ENCODE data around the gene PRKAR1B. TPM values are rescaled to one million over a fixed set of nuclear protein-coding genes. Genes with fewer than 3 reads are reported as not detected.

PRKAR1B gene
- total RNA-seq, 2 donors from 2014 or later, result 15.6 to 18.4 TPM

DNA sequence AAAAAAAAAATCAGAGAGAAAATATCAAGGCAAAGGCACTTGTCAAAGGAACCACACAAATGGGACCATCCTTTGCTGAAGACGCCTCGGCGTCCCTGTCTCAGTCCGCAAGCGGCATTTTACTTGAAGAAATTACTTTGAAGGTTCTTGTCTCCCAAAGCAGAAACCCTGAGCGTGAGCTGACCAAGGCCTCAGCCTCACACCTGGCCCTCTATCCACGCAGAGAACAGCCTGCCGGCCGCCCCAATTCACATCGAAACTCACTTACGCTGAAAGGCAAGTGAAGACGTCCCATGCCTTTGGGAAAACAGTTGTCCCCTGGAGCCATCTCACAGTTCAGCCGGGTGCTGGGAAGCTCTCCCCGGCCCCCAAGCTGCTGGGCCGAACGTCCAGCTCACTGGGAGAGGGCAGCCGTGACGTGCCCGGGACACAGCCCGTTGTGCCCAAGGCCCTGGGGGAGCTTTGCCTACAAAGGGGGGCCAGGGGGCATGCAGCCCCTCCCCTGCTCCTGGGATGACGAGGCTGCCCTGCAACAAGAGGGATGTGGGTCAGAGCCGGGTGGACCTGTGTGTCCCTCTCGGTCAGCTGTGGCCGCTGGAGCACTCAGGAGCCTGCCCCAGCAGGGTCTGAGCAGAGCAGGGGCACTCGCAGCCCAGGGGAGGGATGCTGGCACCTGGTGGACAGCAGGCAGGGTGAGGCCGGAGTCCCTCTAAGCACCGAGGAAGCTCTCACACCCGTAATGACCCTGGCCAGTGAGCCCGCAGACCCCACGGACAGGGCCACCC, 157.8 kb downstream of the PRKAR1B start:
- Histone ChIP-seq H3K36me3 (no peaks in the 10 kb centered on the region), H3K4me3 (no peak overlapping the region), H3K9me3 (no peaks in the 10 kb centered on the region), H3K4me1 (ENCODE audit: control insufficient read depth in 1 of 2, low read depth in 2 of 2) (peaks cover 20 to 38% of the 10 kb centered on the region in 2 donors), H3K27ac (peak overlapping the region in 1 of 2 donors; percentile 48), H3K27me3 (replicated peaks; ENCODE audit: insufficient read depth) (no peaks in the 10 kb centered on the region)
- ATAC-seq (ENCODE audit: insufficient number of reproducible peaks, low FRiP score, low read depth) (no peak), DNase-seq (ENCODE audit: low spot score) (no peak)
- TF ChIP-seq, protein P1, sequence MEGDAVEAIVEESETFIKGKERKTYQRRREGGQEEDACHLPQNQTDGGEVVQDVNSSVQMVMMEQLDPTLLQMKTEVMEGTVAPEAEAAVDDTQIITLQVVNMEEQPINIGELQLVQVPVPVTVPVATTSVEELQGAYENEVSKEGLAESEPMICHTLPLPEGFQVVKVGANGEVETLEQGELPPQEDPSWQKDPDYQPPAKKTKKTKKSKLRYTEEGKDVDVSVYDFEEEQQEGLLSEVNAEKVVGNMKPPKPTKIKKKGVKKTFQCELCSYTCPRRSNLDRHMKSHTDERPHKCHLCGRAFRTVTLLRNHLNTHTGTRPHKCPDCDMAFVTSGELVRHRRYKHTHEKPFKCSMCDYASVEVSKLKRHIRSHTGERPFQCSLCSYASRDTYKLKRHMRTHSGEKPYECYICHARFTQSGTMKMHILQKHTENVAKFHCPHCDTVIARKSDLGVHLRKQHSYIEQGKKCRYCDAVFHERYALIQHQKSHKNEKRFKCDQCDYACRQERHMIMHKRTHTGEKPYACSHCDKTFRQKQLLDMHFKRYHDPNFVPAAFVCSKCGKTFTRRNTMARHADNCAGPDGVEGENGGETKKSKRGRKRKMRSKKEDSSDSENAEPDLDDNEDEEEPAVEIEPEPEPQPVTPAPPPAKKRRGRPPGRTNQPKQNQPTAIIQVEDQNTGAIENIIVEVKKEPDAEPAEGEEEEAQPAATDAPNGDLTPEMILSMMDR (IDR thresholded peaks at IDR 0.05), result no peak

DNA sequence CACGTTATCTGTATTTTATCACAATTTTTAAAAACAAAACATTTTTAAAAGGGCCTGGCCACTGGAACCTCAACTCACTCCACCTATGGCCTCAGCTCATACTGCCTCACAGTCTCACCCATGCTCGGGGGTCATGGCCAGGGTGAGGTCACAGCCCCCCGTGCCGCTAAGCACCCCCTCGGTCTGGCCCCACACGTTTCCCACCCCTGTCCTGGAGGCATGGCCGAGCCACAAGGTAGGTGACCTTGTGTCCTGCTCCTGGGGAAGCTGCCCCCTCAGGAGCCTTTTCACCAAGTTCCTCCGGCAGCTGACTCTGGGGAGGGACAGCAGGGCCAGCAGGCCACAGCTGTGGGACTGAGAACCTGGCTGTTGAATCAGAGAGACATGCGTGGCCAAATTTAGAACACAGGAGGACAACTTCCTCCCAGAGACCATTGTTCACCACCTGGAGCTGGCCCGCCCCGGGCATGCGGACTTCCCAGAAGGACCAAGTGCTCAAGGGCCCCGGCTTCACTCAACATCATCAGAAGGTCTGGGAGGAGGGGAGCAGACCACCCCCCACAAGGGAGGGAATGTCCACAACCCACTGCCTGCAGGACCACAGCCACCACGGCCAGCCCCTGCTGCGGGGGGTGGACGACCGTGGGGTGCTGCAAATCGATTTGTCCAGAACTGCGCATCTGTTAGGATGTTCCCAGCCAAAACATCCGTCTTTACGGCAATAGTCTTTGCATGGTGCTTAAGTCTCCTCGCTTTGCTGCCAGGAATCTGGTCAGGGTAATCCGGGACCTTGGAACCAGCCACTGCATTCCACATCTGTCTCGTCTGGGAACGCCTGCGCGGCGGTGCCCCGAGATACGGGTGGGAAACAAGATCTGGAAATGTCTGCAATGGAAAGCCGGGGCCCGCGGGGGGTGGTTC, 158.8 kb downstream of the PRKAR1B start:
- Histone ChIP-seq H3K4me3 (peak overlapping the region; percentile 21), H3K27ac (peak overlapping the region; percentile 29 to 48), H3K4me1 (ENCODE audit: control insufficient read depth in 1 of 2, low read depth in 2 of 2) (peaks cover 16 to 36% of the 10 kb centered on the region in 2 donors), H3K9me3 (no peaks in the 10 kb centered on the region), H3K36me3 (no peaks in the 10 kb centered on the region), H3K27me3 (replicated peaks; ENCODE audit: insufficient read depth) (no peaks in the 10 kb centered on the region)
- DNase-seq (ENCODE audit: low spot score) (no peak), ATAC-seq (ENCODE audit: insufficient number of reproducible peaks, low FRiP score, low read depth) (peak; percentile 34)
- TF ChIP-seq, protein P1 (IDR thresholded peaks at IDR 0.05), result no peak

DNA sequence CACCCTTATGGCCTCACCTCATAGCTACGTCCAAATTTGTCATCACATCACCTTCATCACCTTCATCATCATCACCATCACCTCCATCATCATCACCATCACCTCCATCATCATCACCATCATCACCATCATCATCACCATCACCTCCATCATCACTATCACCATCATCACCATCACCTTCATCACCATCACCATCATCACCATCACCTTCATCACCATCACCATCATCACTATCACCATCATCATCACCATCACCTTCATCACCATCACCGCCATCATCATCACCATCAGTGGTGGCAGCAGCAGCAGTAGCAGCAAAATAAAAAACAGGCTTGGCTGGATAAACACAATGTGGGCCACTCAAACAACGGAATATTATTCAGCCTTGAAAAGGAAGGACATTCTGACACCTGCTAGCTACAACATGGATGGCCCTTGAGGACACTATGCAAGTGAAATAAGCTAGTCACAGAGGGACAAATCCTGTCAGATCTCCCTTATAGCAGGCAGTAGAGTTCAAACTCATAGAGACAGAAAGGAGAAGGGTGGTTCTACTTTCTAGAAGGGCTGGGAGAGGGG, 159.7 kb downstream of the PRKAR1B start:
- H3K4me3 ChIP-seq, result no peak overlapping the region
- ATAC-seq (ENCODE audit: insufficient number of reproducible peaks, low FRiP score, low read depth), result no peak
- no peaks in the 10 kb centered on the region for H3K27me3 ChIP-seq (replicated peaks; ENCODE audit: insufficient read depth)
- no peaks in the 10 kb centered on the region for H3K36me3 ChIP-seq
- TF ChIP-seq, protein P1 (IDR thresholded peaks at IDR 0.05), result no peak
- H3K4me1 ChIP-seq (ENCODE audit: control insufficient read depth in 1 of 2, low read depth in 2 of 2), result peaks cover 16 to 35% of the 10 kb centered on the region in 2 donors
- no peaks in the 10 kb centered on the region for H3K9me3 ChIP-seq
- no peak for DNase-seq (ENCODE audit: low spot score)
- H3K27ac ChIP-seq, result no peak overlapping the region

DNA sequence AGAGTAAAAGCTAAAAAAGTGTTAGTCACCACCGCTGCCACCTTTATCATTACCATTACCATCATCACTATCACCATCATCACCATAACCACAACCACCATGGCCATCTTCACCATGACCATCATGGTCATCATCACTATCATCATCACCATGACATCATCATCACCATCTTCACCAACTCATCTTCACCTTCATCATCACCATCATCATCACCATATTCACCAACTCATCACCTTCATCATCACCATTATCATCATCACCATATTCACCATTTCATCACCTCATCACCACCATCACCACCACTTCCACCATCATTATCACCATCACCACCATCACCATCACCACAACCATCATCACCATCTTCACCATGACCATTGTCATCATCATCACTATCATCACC, 161.0 kb downstream of the PRKAR1B start:
- TF ChIP-seq, protein P1 (IDR thresholded peaks at IDR 0.05), result no peak
- Histone ChIP-seq H3K36me3 (no peaks in the 10 kb centered on the region), H3K27ac (no peak overlapping the region), H3K9me3 (no peaks in the 10 kb centered on the region), H3K27me3 (replicated peaks; ENCODE audit: insufficient read depth) (no peaks in the 10 kb centered on the region), H3K4me1 (ENCODE audit: control insufficient read depth in 1 of 2, low read depth in 2 of 2) (peaks cover 16 to 35% of the 10 kb centered on the region in 2 donors), H3K4me3 (no peak overlapping the region)
- DNase-seq (ENCODE audit: low spot score) (no peak), ATAC-seq (ENCODE audit: insufficient number of reproducible peaks, low FRiP score, low read depth) (no peak)

All from thoracic aorta (tissue), 2 donors.